ENCODE data around the gene ABTB2. TPM values are rescaled to one million over a fixed set of nuclear protein-coding genes. Genes with fewer than 3 reads are reported as not detected.

The ABTB2 gene
- total RNA-seq, 1 experiment from 2014 or later, result 5.5 TPM

GRCh38 chr11:34356576-34356912, 1.3 kb downstream of the ABTB2 start:
- Histone ChIP-seq H3K79me2 (ENCODE audit: insufficient read depth, low read length) (no peaks in the 10 kb centered on the region), H3K4ac (ENCODE audit: low read depth, low read length) (no peak overlapping the region), H4K91ac (ENCODE audit: insufficient read length, low read depth, low read length) (no peak overlapping the region), H4K5ac (ENCODE audit: insufficient read length, low read depth, low read length) (no peak overlapping the region), H2AK5ac (ENCODE audit: insufficient read length, low read length) (no peak overlapping the region), H4K20me1 (ENCODE audit: control insufficient read depth, insufficient read depth, insufficient read length) (no peaks in the 10 kb centered on the region), H3K9me3 (ENCODE audit: control insufficient read depth, low read depth, low read length) (no peaks in the 10 kb centered on the region), H3K79me1 (ENCODE audit: insufficient read depth, low read depth, low read length, poor library complexity, severe bottlenecking) (no peaks in the 10 kb centered on the region), H3K23me2 (ENCODE audit: insufficient read length, low read depth, low read length, poor library complexity, severe bottlenecking) (peaks cover 25% of the 10 kb centered on the region), H3K27me3 (ENCODE audit: insufficient read depth, low read length) (peaks cover 13% of the 10 kb centered on the region; the same call in 1 of the 2 replicates), H3T11ph (ENCODE audit: low read length) (no peak overlapping the region), H4K8ac (replicated peaks; ENCODE audit: insufficient read length, low read depth, low read length) (no peak overlapping the region), H2BK12ac (ENCODE audit: insufficient read length, low read depth, low read length) (no peak overlapping the region), H3K56ac (ENCODE audit: insufficient read length, low read depth, low read length) (no peak overlapping the region), H2BK20ac (ENCODE audit: low read depth, low read length, poor library complexity, severe bottlenecking) (no peak overlapping the region), H2BK15ac (ENCODE audit: low read depth, low read length) (no peak overlapping the region), H2BK120ac (ENCODE audit: low read depth, low read length, poor library complexity, severe bottlenecking) (no peak overlapping the region), H3K27ac (ENCODE audit: insufficient read length, low read depth, low read length) (no peak overlapping the region), H2BK5ac (ENCODE audit: insufficient read length, low read length) (no peak overlapping the region), H3K14ac (ENCODE audit: insufficient read depth, low read length) (0 out of 2 replicates have a peak overlapping the region, but pooled peaks have one; percentile 13), H3K23ac (ENCODE audit: insufficient read length, low read depth, low read length) (no peak overlapping the region), H3K9ac (ENCODE audit: extremely low read depth, insufficient read length, low read length) (peak overlapping the region; percentile 27), H2AFZ (ENCODE audit: low read length) (no peak overlapping the region), H3K18ac (ENCODE audit: insufficient read length, low read depth, low read length) (no peak overlapping the region), H3K4me2 (ENCODE audit: insufficient read depth, insufficient read length, low read length) (peak overlapping the region; percentile 70), H3K4me1 (ENCODE audit: insufficient read depth, low read length) (peaks cover 2% of the 10 kb centered on the region; the same call in 1 of the 2 replicates)
- Mint-ChIP-seq H3K27ac (no peak overlapping the region), H3K4me3 (peak overlapping the region; percentile 70 to 80), H3K36me3 (ENCODE audit: insufficient read depth in 1 of 3, low read depth in 3 of 3) (no peaks in the 10 kb centered on the region), H3K9me3 (no peaks in the 10 kb centered on the region), H3K4me1 (peaks cover 16 to 29% of the 10 kb centered on the region in 2 experiments), H3K27me3 (ENCODE audit: low read depth) (peaks cover 45% of the 10 kb centered on the region)
- TF ChIP-seq CTCF (conservative IDR thresholded peaks at IDR 0.05), result no peak
- peak; percentile 61 for DNase-seq
- no CpG with 5 or more reads among the region's 19 CpGs for WGBS (ENCODE audit: extremely low coverage, insufficient read length, low lambda C conversion rate)
